Kidney epithelial cell (primary cell): ENCODE measurements around the gene PPP2R3B. TPM values are rescaled to one million over a fixed set of nuclear protein-coding genes. Genes with fewer than 3 reads are reported as not detected.
"Not testable (repeated sequence)": the region's sequence is repeated elsewhere in the genome, so short reads cannot be mapped to it uniquely, and the experiment has no call there.

Experiments used
- DNase-seq: peaks from one replicate; pipeline ENCODE4 v3.0.0-alpha.2; 2010; ENCODE audit warnings: low read depth
- H3K27me3 ChIP-seq: 2 replicates; pipeline ENCODE4 v1.6.0; 2011; ENCODE audit warnings: low read length; ENCODE audit not compliant: control insufficient read depth, insufficient read depth
- H3K36me3 ChIP-seq: 2 replicates; pipeline ENCODE4 v1.5.1; 2011; ENCODE audit warnings: low read length; ENCODE audit not compliant: control insufficient read depth, insufficient read depth
- H3K4me3 ChIP-seq: 2 replicates; pipeline ENCODE4 v1.5.1; 2011; ENCODE audit warnings: low read depth, mild to moderate bottlenecking, control low read depth, low read length
- total RNA-seq: library from RNA; depleted of rRNA; stranded (reverse); fragments of >200 nt; gene quantifications from 2 replicates; pipeline ENCODE4 v1.2.3, GENCODE V29; 2015
- TF ChIP-seq, protein P1 (sequence below): IDR thresholded peaks from 2 replicates; pipeline ENCODE4 v1.5.1; 2011; ENCODE audit warnings: mild to moderate bottlenecking, moderate library complexity, low read length, control low read depth, inconsistent platforms; ENCODE audit not compliant: insufficient read depth, poor library complexity, severe bottlenecking

The PPP2R3B gene
- total RNA-seq, 1 donor from 2014 or later: 17.7 TPM

DNA sequence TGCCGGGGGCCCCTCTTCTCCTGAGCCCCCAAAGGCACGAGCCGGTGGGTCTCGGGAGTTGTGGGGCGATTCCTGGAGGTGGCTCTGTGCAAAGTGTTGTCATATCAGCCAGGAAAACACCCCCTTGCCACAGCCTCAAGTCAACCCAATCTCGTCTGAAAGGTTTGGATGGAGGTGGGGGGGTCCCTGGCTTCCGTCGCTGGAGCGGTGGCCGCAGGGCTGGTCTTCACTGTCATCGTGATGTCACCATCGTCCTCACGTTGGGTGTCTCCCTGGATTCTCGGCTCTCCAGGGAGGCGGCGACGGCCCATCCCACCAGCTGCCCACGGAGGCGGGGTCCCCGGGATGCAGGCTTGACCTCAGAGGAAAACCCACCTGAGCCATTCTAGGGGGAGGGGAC, 38.3 kb upstream of the PPP2R3B start:
- TF ChIP-seq, protein P1, sequence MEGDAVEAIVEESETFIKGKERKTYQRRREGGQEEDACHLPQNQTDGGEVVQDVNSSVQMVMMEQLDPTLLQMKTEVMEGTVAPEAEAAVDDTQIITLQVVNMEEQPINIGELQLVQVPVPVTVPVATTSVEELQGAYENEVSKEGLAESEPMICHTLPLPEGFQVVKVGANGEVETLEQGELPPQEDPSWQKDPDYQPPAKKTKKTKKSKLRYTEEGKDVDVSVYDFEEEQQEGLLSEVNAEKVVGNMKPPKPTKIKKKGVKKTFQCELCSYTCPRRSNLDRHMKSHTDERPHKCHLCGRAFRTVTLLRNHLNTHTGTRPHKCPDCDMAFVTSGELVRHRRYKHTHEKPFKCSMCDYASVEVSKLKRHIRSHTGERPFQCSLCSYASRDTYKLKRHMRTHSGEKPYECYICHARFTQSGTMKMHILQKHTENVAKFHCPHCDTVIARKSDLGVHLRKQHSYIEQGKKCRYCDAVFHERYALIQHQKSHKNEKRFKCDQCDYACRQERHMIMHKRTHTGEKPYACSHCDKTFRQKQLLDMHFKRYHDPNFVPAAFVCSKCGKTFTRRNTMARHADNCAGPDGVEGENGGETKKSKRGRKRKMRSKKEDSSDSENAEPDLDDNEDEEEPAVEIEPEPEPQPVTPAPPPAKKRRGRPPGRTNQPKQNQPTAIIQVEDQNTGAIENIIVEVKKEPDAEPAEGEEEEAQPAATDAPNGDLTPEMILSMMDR: no peak
- Histone ChIP-seq H3K27me3 (peaks cover 16% of the 10 kb centered on the region), H3K4me3 (no peak overlapping the region), H3K36me3 (no peaks in the 10 kb centered on the region)
- DNase-seq: no peak

DNA sequence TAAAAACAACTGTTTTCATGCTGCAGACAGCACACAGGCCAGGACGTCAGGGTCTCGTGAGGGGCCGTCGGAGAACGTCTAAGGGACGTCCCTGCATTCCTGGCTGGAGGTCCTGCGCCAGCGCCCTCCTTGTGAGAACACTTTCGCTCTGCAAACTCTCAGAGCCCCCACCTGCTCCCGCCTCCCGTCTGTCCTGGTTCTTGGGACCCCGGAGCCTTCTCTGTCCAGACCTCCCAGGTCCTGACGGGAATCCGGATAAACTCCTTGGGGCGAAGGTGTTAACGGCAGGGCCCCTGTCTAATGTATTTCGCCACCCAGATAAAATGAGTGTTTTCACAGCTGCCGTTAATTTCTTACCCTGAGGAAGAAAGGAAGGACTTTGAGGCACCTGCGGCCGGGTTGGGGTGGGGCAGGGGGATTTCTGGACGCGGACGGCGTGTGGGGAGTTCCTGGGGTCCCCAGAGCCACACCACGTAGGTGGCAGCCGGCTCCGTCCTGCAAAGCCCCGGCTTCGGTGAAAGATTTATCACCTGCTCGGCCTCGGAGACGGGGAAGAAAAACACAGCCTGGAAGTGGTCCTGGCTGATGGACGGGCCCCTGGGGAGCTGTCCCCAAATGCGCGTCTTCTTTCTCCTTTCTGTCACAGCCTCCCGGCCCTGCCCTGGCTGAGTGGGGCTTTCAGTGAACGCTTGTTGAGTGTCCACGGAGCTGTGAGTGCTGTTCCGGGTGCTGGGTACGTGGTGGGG, 35.1 kb upstream of the PPP2R3B start:
- no peak overlapping the region for H3K4me3 ChIP-seq
- TF ChIP-seq, protein P1: no peak
- DNase-seq: no peak
- H3K27me3 ChIP-seq: peaks cover 5% of the 10 kb centered on the region
- no peaks in the 10 kb centered on the region for H3K36me3 ChIP-seq

DNA sequence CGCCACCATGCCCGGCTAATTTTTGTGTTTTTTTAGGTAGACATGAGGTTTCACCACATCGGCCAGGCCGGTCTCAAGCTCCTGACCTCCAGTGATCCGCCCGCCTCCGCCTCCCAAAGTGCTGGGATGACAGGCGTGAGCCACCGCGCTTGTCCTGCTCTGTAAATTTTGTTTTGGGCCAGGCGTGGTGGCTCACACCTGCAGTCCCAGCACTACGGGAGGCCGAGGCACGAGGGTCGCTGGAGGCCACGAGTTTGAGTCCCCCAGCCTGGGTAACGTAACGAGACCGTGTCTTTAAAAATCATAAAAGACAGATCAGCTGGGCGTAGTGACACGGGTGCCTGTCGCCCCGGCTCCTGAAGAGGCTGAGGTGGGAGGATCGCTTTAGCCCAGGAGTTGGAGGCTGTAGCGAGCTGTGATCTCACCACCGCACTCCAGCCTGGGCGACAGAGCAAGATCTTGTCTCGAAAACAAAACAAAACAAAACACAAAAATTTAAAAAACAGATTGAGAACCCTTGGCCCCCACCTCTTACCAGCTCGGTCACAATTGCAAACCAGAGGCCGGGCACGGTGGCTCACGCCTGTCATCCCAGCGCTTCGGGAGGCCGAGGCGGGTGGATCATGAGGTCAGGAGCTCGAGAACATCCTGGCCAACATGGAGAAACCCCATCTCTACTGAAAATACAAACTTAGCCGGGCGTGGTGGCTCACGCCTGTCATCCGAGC, 34.0 kb upstream of the PPP2R3B start:
- DNase-seq: no peak
- no peak overlapping the region for H3K4me3 ChIP-seq
- peaks cover 5% of the 10 kb centered on the region for H3K27me3 ChIP-seq
- no peaks in the 10 kb centered on the region for H3K36me3 ChIP-seq
- TF ChIP-seq, protein P1: no peak

DNA sequence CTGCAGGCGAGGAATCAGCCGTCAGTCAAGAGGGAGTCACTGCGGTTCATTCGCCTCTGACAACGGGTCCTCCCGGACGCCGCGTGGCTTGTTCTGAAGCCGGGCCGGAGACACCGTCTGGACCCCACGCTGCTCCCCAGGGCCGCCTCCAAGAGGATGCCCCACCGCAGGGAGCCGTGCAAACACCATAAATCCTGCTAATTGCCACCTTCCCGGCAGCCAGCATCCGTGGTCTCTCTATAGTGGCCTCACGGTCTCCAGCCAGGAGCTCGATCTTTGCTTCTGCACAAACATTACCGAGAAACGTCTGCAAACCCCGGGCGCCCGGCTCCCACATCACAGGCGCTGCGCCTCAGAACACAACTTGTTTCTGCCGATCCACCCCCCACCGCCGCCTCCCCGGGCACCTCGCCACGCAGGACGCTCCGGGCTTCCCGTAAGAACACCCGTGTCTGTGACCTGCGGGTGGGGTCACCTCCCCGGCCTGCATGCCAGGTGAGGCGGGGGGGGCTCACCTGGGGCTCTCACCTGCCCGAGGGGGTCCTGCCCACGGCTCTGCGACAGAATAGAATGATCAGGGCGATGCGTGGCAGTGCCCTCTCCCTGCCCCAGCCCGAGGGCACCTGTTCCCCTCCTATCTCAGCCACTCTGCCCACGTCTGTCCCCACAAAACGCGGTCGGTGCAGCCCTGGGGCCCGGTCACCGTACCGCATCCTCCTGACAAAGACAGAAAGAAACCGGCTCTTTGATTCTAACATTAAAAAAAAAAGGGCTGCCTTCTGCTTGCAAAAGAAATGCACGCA, 32.4 kb upstream of the PPP2R3B start:
- Histone ChIP-seq H3K4me3 (no peak overlapping the region), H3K36me3 (no peaks in the 10 kb centered on the region), H3K27me3 (peaks cover 5% of the 10 kb centered on the region)
- TF ChIP-seq, protein P1: no peak
- DNase-seq: no peak

DNA sequence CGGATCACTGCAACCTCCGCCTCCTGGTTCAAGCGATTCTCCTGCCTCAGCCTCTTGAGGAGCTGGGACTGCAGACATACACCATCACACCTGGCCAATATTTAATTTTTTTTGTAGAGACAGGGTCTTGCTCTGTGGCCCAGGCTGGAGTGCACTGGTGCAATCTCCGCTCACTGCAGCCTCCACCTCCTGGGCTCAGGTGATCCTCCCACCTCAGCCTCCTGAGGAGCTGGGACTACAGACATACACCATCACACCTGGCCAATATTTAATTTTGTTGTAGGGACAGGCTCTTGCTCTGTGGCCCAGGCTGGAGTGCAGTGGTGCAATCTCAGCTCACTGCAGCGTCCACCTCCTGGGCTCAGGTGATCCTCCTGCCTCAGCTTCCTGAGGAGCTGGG, 28.8 kb upstream of the PPP2R3B start:
- H3K4me3 ChIP-seq, DNase-seq, H3K36me3 ChIP-seq, H3K27me3 ChIP-seq: not testable (repeated sequence)
